Spleen (tissue), 7 donors: ENCODE results near the gene RNPS1.

Experiments used
- CTCF ChIP-seq, 11 experiments: fragments of 200-600 bp in 7 of 11; fragments of 450-650 bp in 4 of 11; sonication (generic) in 4 of 11; IDR thresholded peaks in 8 of 11; conservative IDR thresholded peaks in 3 of 11; 1 replicate in 7 of 11; 2 replicates in 4 of 11; pipeline versions ENCODE4 v1.4.0 to v1.8.0; 2016 to 2021; ENCODE audit warnings: antibody characterized with exemption in 11 of 11, inconsistent platforms in 4 of 11, mild to moderate bottlenecking in 1 of 11
- POLR2A ChIP-seq, 3 donors: fragments of 450-650 bp; IDR thresholded peaks; one replicate each; pipeline ENCODE4 v1.5.1; 2017; ENCODE audit warnings: antibody characterized with exemption in 3 of 3, mild to moderate bottlenecking in 1 of 3
- POLR2AphosphoS5 ChIP-seq, 3 donors: sonication (generic); formaldehyde crosslinking; IDR thresholded peaks; one replicate each; pipeline ENCODE4 v1.5.1; 2017; ENCODE audit warnings: antibody characterized with exemption in 3 of 3
- donor health status: DM: no; HTN: no; CAD: no; lungs with moderate emphysema.
- donor health status: DM: no; HTN: no; CAD: no.
- donor health status: DM: no; HTN: no; CAD: no.

GRCh38 chr16:2207872-2208271 lies 60.1 kb downstream of the RNPS1 start:
- TF ChIP-seq POLR2A (IDR thresholded peaks at IDR 0.05), result no peak
- no peak for TF ChIP-seq CTCF (IDR thresholded peaks at IDR 0.05 in 8 of 11, conservative IDR thresholded peaks at IDR 0.05 in 3 of 11)
- TF ChIP-seq POLR2AphosphoS5 (IDR thresholded peaks at IDR 0.05), result no peak
